Measurements from ENCODE around the gene RAB37. TPM values are rescaled to one million over a fixed set of nuclear protein-coding genes. Genes with fewer than 3 reads are reported as not detected.

The RAB37 gene
- total and polyA plus RNA-seq, 10 donors: 16.6 to 37.6 (median 24.0) TPM

DNA sequence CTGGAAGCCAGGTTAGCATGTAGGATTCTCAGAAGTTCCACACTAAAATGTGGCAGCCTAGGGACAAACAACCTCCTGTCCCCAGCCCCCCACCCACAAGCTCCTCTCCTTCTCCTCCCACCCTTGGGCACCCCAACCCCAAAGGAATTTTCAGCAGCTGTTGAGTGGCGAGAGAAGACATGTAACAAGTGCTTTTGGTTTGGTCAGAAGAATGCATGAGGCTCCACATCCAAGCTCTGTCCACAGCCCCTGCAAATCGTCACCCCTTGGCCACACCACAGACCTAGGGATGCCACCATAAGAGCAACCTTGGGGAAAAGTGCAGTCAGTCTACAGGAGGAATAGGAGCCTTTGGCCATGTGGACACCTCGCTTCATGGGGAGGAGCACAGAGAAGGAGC is 11.9 kb upstream of the RAB37 start:
- Histone ChIP-seq H3K9me3 (peaks cover 0 to 6% (median 0%) of the 10 kb centered on the region in 8 donors), H3K27ac (no peak overlapping the region), H3K27me3 (replicated peaks in 1 of 7) (no peaks in the 10 kb centered on the region), H3K36me3 (no peaks in the 10 kb centered on the region), H3K4me1 (peaks cover 2 to 8% (median 7%) of the 10 kb centered on the region in 6 donors), H3K4me3 (no peak overlapping the region)
- TF ChIP-seq POLR2AphosphoS5 (IDR thresholded peaks at IDR 0.05) (no peak), POLR2A (IDR thresholded peaks at IDR 0.05) (no peak)
- TF ChIP-seq, protein P1, sequence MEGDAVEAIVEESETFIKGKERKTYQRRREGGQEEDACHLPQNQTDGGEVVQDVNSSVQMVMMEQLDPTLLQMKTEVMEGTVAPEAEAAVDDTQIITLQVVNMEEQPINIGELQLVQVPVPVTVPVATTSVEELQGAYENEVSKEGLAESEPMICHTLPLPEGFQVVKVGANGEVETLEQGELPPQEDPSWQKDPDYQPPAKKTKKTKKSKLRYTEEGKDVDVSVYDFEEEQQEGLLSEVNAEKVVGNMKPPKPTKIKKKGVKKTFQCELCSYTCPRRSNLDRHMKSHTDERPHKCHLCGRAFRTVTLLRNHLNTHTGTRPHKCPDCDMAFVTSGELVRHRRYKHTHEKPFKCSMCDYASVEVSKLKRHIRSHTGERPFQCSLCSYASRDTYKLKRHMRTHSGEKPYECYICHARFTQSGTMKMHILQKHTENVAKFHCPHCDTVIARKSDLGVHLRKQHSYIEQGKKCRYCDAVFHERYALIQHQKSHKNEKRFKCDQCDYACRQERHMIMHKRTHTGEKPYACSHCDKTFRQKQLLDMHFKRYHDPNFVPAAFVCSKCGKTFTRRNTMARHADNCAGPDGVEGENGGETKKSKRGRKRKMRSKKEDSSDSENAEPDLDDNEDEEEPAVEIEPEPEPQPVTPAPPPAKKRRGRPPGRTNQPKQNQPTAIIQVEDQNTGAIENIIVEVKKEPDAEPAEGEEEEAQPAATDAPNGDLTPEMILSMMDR (IDR thresholded peaks at IDR 0.05 in 8 of 11, conservative IDR thresholded peaks at IDR 0.05 in 3 of 11): no peak
- intact Hi-C loops (cut with DNase I; ENCODE audit: low total_unique reads): no loop called here
- DNase-seq: no peak
- 82 to 96% (median 91%) methylated on average over 3 of the region's 3 CpGs for WGBS, 5 donors

DNA sequence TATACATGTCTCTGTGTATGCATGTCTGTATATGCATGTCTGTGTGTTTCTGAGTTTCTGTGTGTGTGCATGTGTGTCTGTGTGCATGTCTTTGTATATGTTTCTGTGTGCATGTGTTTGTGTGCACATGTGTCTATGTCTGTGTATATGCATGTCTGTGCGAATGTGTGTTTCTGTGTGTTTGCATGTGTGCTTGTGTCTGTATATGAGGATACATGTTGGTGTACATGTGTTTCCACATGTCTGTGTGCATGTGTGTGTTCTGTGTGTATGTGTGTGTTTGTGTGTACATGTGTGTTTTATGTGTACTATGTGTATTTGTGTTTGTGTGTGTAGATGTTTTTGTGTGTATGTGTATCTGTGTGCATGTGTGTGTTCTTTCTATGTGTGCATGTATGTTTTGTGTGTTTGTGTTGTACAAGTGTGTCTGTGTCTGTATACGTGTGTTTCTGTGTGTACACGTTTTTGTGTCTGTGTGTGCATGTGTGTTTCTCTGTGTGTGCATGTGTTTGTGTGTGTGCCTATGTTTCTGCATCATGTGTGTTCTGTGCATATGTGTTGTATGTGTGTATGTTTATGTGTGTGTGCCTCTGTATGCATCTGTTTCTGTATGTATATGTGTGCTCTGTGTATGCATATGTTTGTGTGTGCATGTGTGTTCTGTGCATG is 8.9 kb upstream of the RAB37 start:
- intact Hi-C loops (cut with DNase I; ENCODE audit: low total_unique reads): no loop called here
- no peaks in the 10 kb centered on the region for H3K36me3 ChIP-seq
- H3K27me3 ChIP-seq (replicated peaks in 1 of 7): no peaks in the 10 kb centered on the region
- H3K4me1 ChIP-seq: peaks cover 13 to 28% (median 20%) of the 10 kb centered on the region in 6 donors
- 90 to 99% (median 94%) methylated on average over 3 of the region's 3 CpGs for WGBS, 5 donors
- TF ChIP-seq POLR2A (IDR thresholded peaks at IDR 0.05) (no peak), POLR2AphosphoS5 (IDR thresholded peaks at IDR 0.05) (no peak)
- TF ChIP-seq, protein P1 (IDR thresholded peaks at IDR 0.05 in 8 of 11, conservative IDR thresholded peaks at IDR 0.05 in 3 of 11): no peak
- DNase-seq: no peak
- no peaks in the 10 kb centered on the region for H3K9me3 ChIP-seq
- H3K4me3 ChIP-seq: no peak overlapping the region
- H3K27ac ChIP-seq: no peak overlapping the region

DNA sequence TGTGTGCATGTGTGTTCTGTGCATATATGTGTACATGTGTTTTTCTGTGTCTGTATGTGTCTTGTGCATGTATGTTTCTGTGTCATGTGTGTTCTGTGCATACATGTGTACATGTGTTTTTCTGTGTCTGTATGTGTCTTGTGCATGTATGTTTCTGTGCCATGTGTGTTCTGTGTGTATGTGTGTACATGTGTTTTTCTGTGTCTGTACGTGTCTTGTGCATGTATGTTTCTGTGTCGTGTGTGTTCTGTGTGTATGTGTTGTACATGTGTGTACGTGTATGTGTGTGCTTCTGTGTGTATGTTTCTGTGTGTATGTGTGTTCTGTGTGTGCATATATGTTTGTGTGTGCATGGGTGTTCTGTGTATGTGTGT is 8.4 kb upstream of the RAB37 start:
- no peaks in the 10 kb centered on the region for H3K9me3 ChIP-seq
- WGBS, 5 donors: 89 to 98% (median 93%) methylated on average over 3 of the region's 3 CpGs
- H3K4me3 ChIP-seq: no peak overlapping the region
- intact Hi-C loops (cut with DNase I; ENCODE audit: low total_unique reads): no loop called here
- no peak overlapping the region for H3K27ac ChIP-seq
- no peak for TF ChIP-seq POLR2AphosphoS5 (IDR thresholded peaks at IDR 0.05)
- TF ChIP-seq, protein P1 (IDR thresholded peaks at IDR 0.05 in 8 of 11, conservative IDR thresholded peaks at IDR 0.05 in 3 of 11): no peak
- TF ChIP-seq POLR2A (IDR thresholded peaks at IDR 0.05): no peak
- peaks cover 13 to 28% (median 20%) of the 10 kb centered on the region in 6 donors for H3K4me1 ChIP-seq
- DNase-seq: no peak
- H3K27me3 ChIP-seq (replicated peaks in 1 of 7): no peaks in the 10 kb centered on the region
- no peaks in the 10 kb centered on the region for H3K36me3 ChIP-seq

DNA sequence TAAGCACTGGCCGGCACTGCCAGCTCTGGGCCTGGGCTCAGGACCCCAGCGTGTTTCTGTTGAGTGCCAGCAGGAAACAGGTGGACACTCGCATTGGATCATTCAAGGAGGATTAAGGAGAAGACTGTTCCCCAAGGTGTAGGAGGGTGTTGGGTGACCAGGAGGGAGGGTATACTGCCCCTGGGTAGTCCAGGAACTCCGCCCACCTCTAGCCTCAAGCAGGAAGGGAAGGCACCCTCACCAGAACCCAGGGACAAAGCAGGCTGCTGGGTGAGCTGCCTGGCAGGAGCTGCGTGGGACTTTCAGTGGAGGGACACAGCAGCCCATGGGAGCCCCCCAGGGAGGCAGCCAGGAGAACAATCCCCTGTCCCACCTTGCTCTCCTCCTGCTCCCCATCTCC is 7.7 kb upstream of the RAB37 start:
- DNase-seq: peak; percentile 38
- Histone ChIP-seq H3K4me1 (peaks cover 13 to 28% (median 20%) of the 10 kb centered on the region in 6 donors), H3K27ac (no peak overlapping the region), H3K4me3 (no peak overlapping the region), H3K9me3 (no peaks in the 10 kb centered on the region), H3K36me3 (no peaks in the 10 kb centered on the region), H3K27me3 (replicated peaks in 1 of 7) (no peaks in the 10 kb centered on the region)
- TF ChIP-seq, protein P1 (IDR thresholded peaks at IDR 0.05 in 8 of 11, conservative IDR thresholded peaks at IDR 0.05 in 3 of 11): no peak
- TF ChIP-seq POLR2A (IDR thresholded peaks at IDR 0.05) (no peak), POLR2AphosphoS5 (IDR thresholded peaks at IDR 0.05) (no peak)
- intact Hi-C loops (cut with DNase I; ENCODE audit: low total_unique reads): no loop called here
- 87 to 98% (median 92%) methylated on average over 5 of the region's 5 CpGs for WGBS, 5 donors

Data from spleen (tissue), 11 donors.